Measurements from ENCODE around the gene UVRAG.

Gene UVRAG

DNA sequence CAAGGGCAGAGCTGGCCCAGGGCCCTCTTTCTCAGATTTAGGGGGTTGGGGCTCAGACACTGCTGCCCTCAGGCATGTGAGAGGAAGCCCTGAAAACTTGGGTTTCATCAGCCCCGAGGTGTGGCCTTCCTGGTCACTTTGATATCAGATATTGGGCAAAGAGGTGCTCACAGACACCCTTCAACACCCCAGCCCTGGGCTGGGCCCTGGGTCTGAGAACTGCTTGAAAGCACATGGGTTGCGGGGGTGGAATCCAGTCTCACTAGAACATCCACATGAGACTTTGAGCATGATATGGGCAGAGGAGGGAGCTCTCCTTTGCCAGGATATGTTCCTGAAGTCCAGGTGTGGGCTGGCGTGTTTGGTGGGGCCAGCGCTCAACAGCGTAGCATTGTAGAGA, 36.0 kb upstream of the UVRAG start:
- H3K36me3 ChIP-seq (replicated peaks), result no peaks in the 10 kb centered on the region
- no peaks in the 10 kb centered on the region for H3K9me3 ChIP-seq
- DNase-seq (ENCODE audit: low spot score in 2 of 2), result no peak
- no peaks in the 10 kb centered on the region for H3K4me1 ChIP-seq
- in situ Hi-C loops (cut with MboI; ENCODE audit: low sequenced_read_pairs), result no loop called here
- H3K27me3 ChIP-seq (ENCODE audit: low read depth), result no peaks in the 10 kb centered on the region
- H3K4me3 ChIP-seq, result no peak overlapping the region

GRCh38 chr11:75779960-75780359, 35.0 kb upstream of the UVRAG start:
- no peak for DNase-seq (ENCODE audit: low spot score in 2 of 2)
- Histone ChIP-seq H3K27me3 (ENCODE audit: low read depth) (no peaks in the 10 kb centered on the region), H3K4me3 (no peak overlapping the region), H3K9me3 (no peaks in the 10 kb centered on the region), H3K4me1 (no peaks in the 10 kb centered on the region), H3K36me3 (replicated peaks) (no peaks in the 10 kb centered on the region)
- in situ Hi-C loops (cut with MboI; ENCODE audit: low sequenced_read_pairs), result no loop called here

GRCh38 chr11:75780888-75781287, 34.1 kb upstream of the UVRAG start:
- no peak overlapping the region for H3K4me3 ChIP-seq
- in situ Hi-C loops (cut with MboI; ENCODE audit: low sequenced_read_pairs), result no loop called here
- H3K9me3 ChIP-seq, result no peaks in the 10 kb centered on the region
- H3K4me1 ChIP-seq, result no peaks in the 10 kb centered on the region
- no peaks in the 10 kb centered on the region for H3K36me3 ChIP-seq (replicated peaks)
- no peak for DNase-seq (ENCODE audit: low spot score in 2 of 2)
- H3K27me3 ChIP-seq (ENCODE audit: low read depth), result no peaks in the 10 kb centered on the region

DNA sequence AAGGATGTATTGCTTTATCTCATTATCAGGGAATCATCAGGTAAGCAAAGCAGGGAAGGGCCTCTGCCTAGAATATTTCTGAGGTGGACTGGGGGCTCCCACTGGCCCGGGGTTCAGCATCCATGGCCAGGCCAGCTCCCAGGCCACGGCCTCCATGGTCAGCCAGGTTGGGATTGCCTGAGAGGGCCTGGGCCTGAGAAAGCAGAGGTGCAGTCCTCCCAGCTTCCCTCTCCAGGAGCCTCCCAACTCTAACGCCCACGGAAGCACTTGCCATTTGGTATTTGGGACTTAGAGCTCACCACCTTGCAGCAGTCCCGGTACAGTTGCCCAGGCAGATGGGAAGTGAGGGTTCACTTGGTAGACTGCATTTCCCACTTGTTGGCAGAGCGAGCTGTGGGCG, 33.7 kb upstream of the UVRAG start:
- no peaks in the 10 kb centered on the region for H3K36me3 ChIP-seq (replicated peaks)
- H3K4me1 ChIP-seq, result no peaks in the 10 kb centered on the region
- H3K27me3 ChIP-seq (ENCODE audit: low read depth), result no peaks in the 10 kb centered on the region
- H3K4me3 ChIP-seq, result no peak overlapping the region
- in situ Hi-C loops (cut with MboI; ENCODE audit: low sequenced_read_pairs), result no loop called here
- no peak for DNase-seq (ENCODE audit: low spot score in 2 of 2)
- no peaks in the 10 kb centered on the region for H3K9me3 ChIP-seq

GRCh38 chr11:75781831-75782230, 33.2 kb upstream of the UVRAG start:
- in situ Hi-C loops (cut with MboI; ENCODE audit: low sequenced_read_pairs), result no loop called here
- Histone ChIP-seq H3K9me3 (no peaks in the 10 kb centered on the region), H3K27me3 (ENCODE audit: low read depth) (no peaks in the 10 kb centered on the region), H3K4me1 (no peaks in the 10 kb centered on the region), H3K36me3 (replicated peaks) (no peaks in the 10 kb centered on the region), H3K4me3 (no peak overlapping the region)
- DNase-seq (ENCODE audit: low spot score in 2 of 2), result no peak

- in situ Hi-C loops (cut with MboI; ENCODE audit: low sequenced_read_pairs), result no loop called here
- no peaks in the 10 kb centered on the region for H3K9me3 ChIP-seq
- H3K27me3 ChIP-seq (ENCODE audit: low read depth), result no peaks in the 10 kb centered on the region
- H3K4me3 ChIP-seq, result no peak overlapping the region
- no peak for DNase-seq (ENCODE audit: low spot score in 2 of 2)
- no peaks in the 10 kb centered on the region for H3K4me1 ChIP-seq
- H3K36me3 ChIP-seq (replicated peaks), result no peaks in the 10 kb centered on the region
Measured at GRCh38 chr11:75782540-75783263, 32.3 kb upstream of the UVRAG start.

GRCh38 chr11:75783416-75784084, 31.5 kb upstream of the UVRAG start:
- Histone ChIP-seq H3K27me3 (ENCODE audit: low read depth) (no peaks in the 10 kb centered on the region), H3K36me3 (replicated peaks) (no peaks in the 10 kb centered on the region), H3K4me1 (no peaks in the 10 kb centered on the region), H3K9me3 (no peaks in the 10 kb centered on the region), H3K4me3 (no peak overlapping the region)
- DNase-seq (ENCODE audit: low spot score in 2 of 2), result no peak
- in situ Hi-C loops (cut with MboI; ENCODE audit: low sequenced_read_pairs), result no loop called here

GRCh38 chr11:75784085-75784478, 30.9 kb upstream of the UVRAG start:
- no peak for DNase-seq (ENCODE audit: low spot score in 2 of 2)
- Histone ChIP-seq H3K9me3 (no peaks in the 10 kb centered on the region), H3K27me3 (ENCODE audit: low read depth) (no peaks in the 10 kb centered on the region), H3K4me1 (no peaks in the 10 kb centered on the region), H3K4me3 (no peak overlapping the region), H3K36me3 (replicated peaks) (no peaks in the 10 kb centered on the region)
- in situ Hi-C loops (cut with MboI; ENCODE audit: low sequenced_read_pairs), result no loop called here

- in situ Hi-C loops (cut with MboI; ENCODE audit: low sequenced_read_pairs), result no loop called here
- Histone ChIP-seq H3K4me3 (no peak overlapping the region), H3K36me3 (replicated peaks) (no peaks in the 10 kb centered on the region), H3K4me1 (no peaks in the 10 kb centered on the region), H3K9me3 (no peaks in the 10 kb centered on the region), H3K27me3 (ENCODE audit: low read depth) (no peaks in the 10 kb centered on the region)
- no peak for DNase-seq (ENCODE audit: low spot score in 2 of 2)
Measured at GRCh38 chr11:75784506-75784905, 30.5 kb upstream of the UVRAG start.

- Histone ChIP-seq H3K27me3 (ENCODE audit: low read depth) (no peaks in the 10 kb centered on the region), H3K4me3 (no peak overlapping the region), H3K9me3 (no peaks in the 10 kb centered on the region), H3K36me3 (replicated peaks) (no peaks in the 10 kb centered on the region), H3K4me1 (no peaks in the 10 kb centered on the region)
- DNase-seq (ENCODE audit: low spot score in 2 of 2), result no peak
- in situ Hi-C loops (cut with MboI; ENCODE audit: low sequenced_read_pairs), result no loop called here
Measured at GRCh38 chr11:75785187-75785586, 29.8 kb upstream of the UVRAG start.

DNA sequence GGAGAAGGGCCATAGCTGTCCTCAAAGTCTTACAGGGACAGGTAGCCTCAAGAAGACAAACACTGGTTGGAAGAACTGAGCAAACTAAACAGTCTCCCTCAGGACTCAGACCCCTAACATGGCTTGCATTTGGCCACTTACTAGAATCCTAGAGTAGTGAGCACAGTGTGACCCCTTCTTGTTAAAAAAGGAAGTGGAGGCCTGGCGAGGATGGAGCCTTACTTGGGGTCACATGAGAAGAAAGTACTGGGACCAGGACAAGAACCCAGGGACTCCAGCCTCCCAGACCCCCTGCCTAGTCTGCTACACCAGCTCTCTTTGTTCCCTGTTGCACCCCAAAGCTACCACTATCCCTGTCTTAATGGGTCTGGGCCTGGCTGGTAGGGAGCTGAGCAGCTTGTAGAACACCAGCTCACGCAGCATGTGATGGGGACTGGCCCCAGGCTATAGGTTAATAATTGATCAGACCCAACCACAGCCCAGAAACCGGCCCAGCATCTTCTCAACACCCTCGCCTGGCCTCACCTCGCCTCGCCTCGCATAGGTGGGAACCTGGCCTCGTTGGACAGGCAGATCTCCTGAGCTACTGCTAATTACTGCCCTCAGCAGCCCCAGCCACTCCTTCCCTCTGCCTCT, 28.8 kb upstream of the UVRAG start:
- Histone ChIP-seq H3K4me1 (no peaks in the 10 kb centered on the region), H3K9me3 (no peaks in the 10 kb centered on the region), H3K36me3 (replicated peaks) (no peaks in the 10 kb centered on the region), H3K27me3 (ENCODE audit: low read depth) (no peaks in the 10 kb centered on the region), H3K4me3 (no peak overlapping the region)
- no peak for DNase-seq (ENCODE audit: low spot score in 2 of 2)
- in situ Hi-C loops (cut with MboI; ENCODE audit: low sequenced_read_pairs), result no loop called here

GRCh38 chr11:75789521-75789920, 25.5 kb upstream of the UVRAG start:
- no peak overlapping the region for H3K4me3 ChIP-seq
- H3K9me3 ChIP-seq, result no peaks in the 10 kb centered on the region
- no peak for DNase-seq (ENCODE audit: low spot score in 2 of 2)
- in situ Hi-C loops (cut with MboI; ENCODE audit: low sequenced_read_pairs), result no loop called here
- no peaks in the 10 kb centered on the region for H3K36me3 ChIP-seq (replicated peaks)
- H3K4me1 ChIP-seq, result no peaks in the 10 kb centered on the region
- H3K27me3 ChIP-seq (ENCODE audit: low read depth), result no peaks in the 10 kb centered on the region

- no peak for DNase-seq (ENCODE audit: low spot score in 2 of 2)
Measured at GRCh38 chr11:75790986-75791385, 24.0 kb upstream of the UVRAG start.

GRCh38 chr11:75792127-75792731, 22.8 kb upstream of the UVRAG start:
- H3K4me3 ChIP-seq, result no peak overlapping the region
- H3K27me3 ChIP-seq (ENCODE audit: low read depth), result no peaks in the 10 kb centered on the region
- H3K36me3 ChIP-seq (replicated peaks), result no peaks in the 10 kb centered on the region
- DNase-seq (ENCODE audit: low spot score in 2 of 2), result no peak
- H3K4me1 ChIP-seq, result no peaks in the 10 kb centered on the region
- no peaks in the 10 kb centered on the region for H3K9me3 ChIP-seq
- in situ Hi-C loops (cut with MboI; ENCODE audit: low sequenced_read_pairs), result no loop called here

More at GRCh38 chr11:75790986-75791385, 24.0 kb upstream of the UVRAG start:
- no peaks in the 10 kb centered on the region for H3K4me1 ChIP-seq
- in situ Hi-C loops (cut with MboI; ENCODE audit: low sequenced_read_pairs), result no loop called here
- H3K4me3 ChIP-seq, result no peak overlapping the region
- no peaks in the 10 kb centered on the region for H3K36me3 ChIP-seq (replicated peaks)
- no peaks in the 10 kb centered on the region for H3K27me3 ChIP-seq (ENCODE audit: low read depth)
- H3K9me3 ChIP-seq, result no peaks in the 10 kb centered on the region
